ENCODE data around the gene VPS41.

- no peak for TF ChIP-seq CTCF (IDR thresholded peaks at IDR 0.05)
- TF ChIP-seq POLR2A (IDR thresholded peaks at IDR 0.05): no peak
These were observed 53.1 kb downstream of the VPS41 start for GRCh38 chr7:38855867-38856266.

Measured in Peyer's patch (tissue), 4 donors.